Neural progenitor cell (in vitro differentiated cells): ENCODE results near the gene AMIGO2. TPM values are rescaled to one million over a fixed set of nuclear protein-coding genes. Genes with fewer than 3 reads are reported as not detected.

Source experiments
- DNase-seq: peaks from one replicate; pipeline ENCODE4 v3.0.0-alpha.2; 2016; ENCODE audit warnings: low spot score
- H2AFZ ChIP-seq: fragments of 200-600 bp; sonication (generic); replicated peaks from 2 replicates; pipeline ENCODE4 v1.6.1; 2016; ENCODE audit warnings: antibody characterized with exemption
- H3F3A ChIP-seq: fragments of 200-600 bp; sonication (generic); 2 replicates; pipeline ENCODE4 v1.6.1; 2016; ENCODE audit warnings: antibody characterized with exemption, low read depth
- H3K27ac ChIP-seq: fragments of 200-600 bp; sonication (generic); 2 replicates; pipeline ENCODE4 v1.5.1; 2016; ENCODE audit warnings: mild to moderate bottlenecking
- H3K27me3 ChIP-seq: fragments of 200-600 bp; sonication (generic); 2 replicates; pipeline ENCODE4 v1.6.1; 2016; ENCODE audit warnings: mild to moderate bottlenecking, moderate library complexity
- H3K36me3 ChIP-seq: fragments of 200-600 bp; sonication (generic); 2 replicates; pipeline ENCODE4 v1.5.1; 2016
- H3K4me1 ChIP-seq: fragments of 200-600 bp; sonication (generic); 2 replicates; pipeline ENCODE4 v1.6.1; 2016; ENCODE audit warnings: mixed run types
- H3K4me2 ChIP-seq: fragments of 200-600 bp; sonication (generic); 2 replicates; pipeline ENCODE4 v1.6.1; 2016
- H3K4me3 ChIP-seq: fragments of 200-600 bp; sonication (generic); 2 replicates; pipeline ENCODE4 v1.5.1; 2016
- H3K79me2 ChIP-seq: fragments of 200-600 bp; sonication (generic); 2 replicates; pipeline ENCODE4 v1.6.1; 2016; ENCODE audit warnings: low read depth
- H3K9ac ChIP-seq: fragments of 200-600 bp; sonication (generic); 2 replicates; pipeline ENCODE4 v1.6.1; 2016
- H3K9me3 ChIP-seq: fragments of 200-600 bp; sonication (generic); 2 replicates; pipeline ENCODE4 v1.5.1; 2016; ENCODE audit warnings: low read depth
- H4K20me1 ChIP-seq: fragments of 200-600 bp; sonication (generic); 2 replicates; pipeline ENCODE4 v1.6.1; 2016; ENCODE audit warnings: low read depth
- H3K27ac Mint-ChIP-seq: 3 replicates; pipeline ENCODE4 v1.8.0; 2021; ENCODE audit warnings: mixed read lengths
- H3K27me3 Mint-ChIP-seq: 2 replicates; pipeline ENCODE4 v1.8.0; 2022; ENCODE audit warnings: low read depth, mild to moderate bottlenecking, inconsistent platforms, moderate library complexity, mixed read lengths; ENCODE audit not compliant: insufficient read depth
- H3K36me3 Mint-ChIP-seq: 3 replicates; pipeline ENCODE4 v1.8.0; 2021; ENCODE audit warnings: mixed read lengths
- H3K4me1 Mint-ChIP-seq: 3 replicates; pipeline ENCODE4 v1.8.0; 2021; ENCODE audit warnings: mixed read lengths
- H3K4me3 Mint-ChIP-seq: 3 replicates; pipeline ENCODE4 v1.8.0; 2021; ENCODE audit warnings: mild to moderate bottlenecking, moderate library complexity, mixed read lengths
- H3K9me3 Mint-ChIP-seq: 3 replicates; pipeline ENCODE4 v1.8.0; 2020; ENCODE audit warnings: mixed read lengths
- CTCF ChIP-seq: fragments of 200-600 bp; sonication (generic); IDR thresholded peaks from 2 replicates; pipeline ENCODE4 v1.5.1; 2017; ENCODE audit warnings: antibody characterized with exemption, mild to moderate bottlenecking
- EZH2 ChIP-seq: fragments of 200-600 bp; sonication (generic); IDR thresholded peaks from 2 replicates; pipeline ENCODE4 v1.6.1; 2017; ENCODE audit warnings: antibody characterized with exemption, mild to moderate bottlenecking, moderate library complexity
- EZH2phosphoT487 ChIP-seq: fragments of 200-600 bp; sonication (generic); IDR thresholded peaks from 2 replicates; pipeline ENCODE4 v1.6.1; 2017; ENCODE audit warnings: antibody characterized with exemption
- total RNA-seq: library from RNA; depleted of rRNA; stranded (reverse); fragments of >200 nt; gene quantifications from 2 replicates; pipeline ENCODE4 v1.2.3, GENCODE V29; 2015; ENCODE audit warnings: low replicate concordance

Gene AMIGO2
- total RNA-seq, 1 donor from 2014 or later, result 1.6 TPM

GRCh38 chr12:47029903-47030302 is 49.9 kb downstream of the AMIGO2 start:
- no peaks in the 10 kb centered on the region for H3K9me3 Mint-ChIP-seq
- H3K36me3 Mint-ChIP-seq, result no peaks in the 10 kb centered on the region
- H3K4me3 ChIP-seq, result no peak overlapping the region

GRCh38 chr12:47028981-47029708 is 50.6 kb downstream of the AMIGO2 start:
- H3K36me3 Mint-ChIP-seq, result no peaks in the 10 kb centered on the region
- no peak overlapping the region for H3K4me2 ChIP-seq
- no peak overlapping the region for H2AFZ ChIP-seq
- no peaks in the 10 kb centered on the region for H3K27me3 ChIP-seq
- H4K20me1 ChIP-seq, result no peaks in the 10 kb centered on the region
- no peak for DNase-seq
- no peaks in the 10 kb centered on the region for H3K9me3 Mint-ChIP-seq
- no peaks in the 10 kb centered on the region for H3K4me1 Mint-ChIP-seq
- H3F3A ChIP-seq, result no peaks in the 10 kb centered on the region
- no peaks in the 10 kb centered on the region for H3K79me2 ChIP-seq
- no peaks in the 10 kb centered on the region for H3K9me3 ChIP-seq
- no peak overlapping the region for H3K4me3 Mint-ChIP-seq
- peaks cover 2% of the 10 kb centered on the region for H3K27me3 Mint-ChIP-seq
- H3K27ac Mint-ChIP-seq, result no peak overlapping the region
- H3K27ac ChIP-seq, result no peak overlapping the region
- no peak overlapping the region for H3K9ac ChIP-seq
- no peak overlapping the region for H3K4me3 ChIP-seq
- no peaks in the 10 kb centered on the region for H3K36me3 ChIP-seq
- TF ChIP-seq EZH2 (no peak), EZH2phosphoT487 (no peak), CTCF (no peak)
- no peaks in the 10 kb centered on the region for H3K4me1 ChIP-seq

More at GRCh38 chr12:47029903-47030302, 49.9 kb downstream of the AMIGO2 start:
- H2AFZ ChIP-seq, result no peak overlapping the region
- no peak overlapping the region for H3K9ac ChIP-seq
- H3K4me1 ChIP-seq, result no peaks in the 10 kb centered on the region
- H3K4me2 ChIP-seq, result no peak overlapping the region
- no peaks in the 10 kb centered on the region for H3K9me3 ChIP-seq
- no peaks in the 10 kb centered on the region for H3K79me2 ChIP-seq
- Mint-ChIP-seq H3K4me3 (no peak overlapping the region), H3K27me3 (peaks cover 2% of the 10 kb centered on the region), H3K27ac (no peak overlapping the region), H3K4me1 (no peaks in the 10 kb centered on the region)
- H3K27me3 ChIP-seq, result no peaks in the 10 kb centered on the region
- no peak for TF ChIP-seq EZH2
- no peak for TF ChIP-seq EZH2phosphoT487
- no peak for TF ChIP-seq CTCF
- no peak for DNase-seq
- no peaks in the 10 kb centered on the region for H3F3A ChIP-seq
- H3K36me3 ChIP-seq, result no peaks in the 10 kb centered on the region
- no peaks in the 10 kb centered on the region for H4K20me1 ChIP-seq
- H3K27ac ChIP-seq, result no peak overlapping the region

- H3K27ac ChIP-seq, result no peak overlapping the region
- no peak overlapping the region for H3K9ac ChIP-seq
- H3K4me2 ChIP-seq, result no peak overlapping the region
- H3K36me3 ChIP-seq, result no peaks in the 10 kb centered on the region
- no peak overlapping the region for H2AFZ ChIP-seq
- H3K36me3 Mint-ChIP-seq, result no peaks in the 10 kb centered on the region
- no peak overlapping the region for H3K4me3 Mint-ChIP-seq
- TF ChIP-seq EZH2 (no peak), EZH2phosphoT487 (no peak), CTCF (no peak)
- H3K4me1 ChIP-seq, result no peaks in the 10 kb centered on the region
- peaks cover 2% of the 10 kb centered on the region for H3K27me3 Mint-ChIP-seq
- H3K4me3 ChIP-seq, result no peak overlapping the region
- no peaks in the 10 kb centered on the region for H3K27me3 ChIP-seq
- H4K20me1 ChIP-seq, result no peaks in the 10 kb centered on the region
- H3K9me3 ChIP-seq, result no peaks in the 10 kb centered on the region
- no peaks in the 10 kb centered on the region for H3K4me1 Mint-ChIP-seq
- no peak overlapping the region for H3K27ac Mint-ChIP-seq
- no peaks in the 10 kb centered on the region for H3K79me2 ChIP-seq
- no peaks in the 10 kb centered on the region for H3K9me3 Mint-ChIP-seq
- no peak for DNase-seq
- no peaks in the 10 kb centered on the region for H3F3A ChIP-seq
Observed at GRCh38 chr12:47028186-47028585, 51.6 kb downstream of the AMIGO2 start.

Other genes starting within 250 kb of the AMIGO2 start
- gene PCED1B, start 338 bp downstream of the AMIGO2 start, total RNA-seq, result 0.25 and 3.1 TPM in 2 replicates